IMR-90 (cell line): Measurements from ENCODE around the gene PCCA. TPM values are rescaled to one million over a fixed set of nuclear protein-coding genes. Genes with fewer than 3 reads are reported as not detected.
A peak's percentile ranks its signal among the peaks of the same experiment; 100 is the strongest.

Experiments
- ATAC-seq: fragments of 200-7000 bp; cut with Tn5 transposase; 2 replicates; pipeline ENCODE4 v1.9.1; 2020; ENCODE audit warnings: low read depth, mild to moderate bottlenecking, moderate library complexity
- BruUV-seq: library from RNA; stranded (reverse); fragments of 400-500 nt; replicated peaks from 2 replicates; lab custom pipeline; 2021; lab: Mats Ljungman, UMichigan
- CTCF ChIA-PET: fragments of 300-600 bp; formaldehyde crosslinking; extraction: SDS; loops from one replicate; lab custom pipeline; 2021; ENCODE audit warnings: antibody characterized with exemption; lab: Yijun Ruan, JAX
- POLR2A ChIA-PET: fragments of 300-600 bp; sonication (Branson Sonifier 250); formaldehyde crosslinking; loops from one replicate; lab custom pipeline; 2022; ENCODE audit warnings: antibody characterized with exemption; ENCODE audit not compliant: unreplicated experiment; lab: Charles Lee
- DNase-seq: peaks from one replicate; pipeline ENCODE4 v3.0.0; 2013
- H2AFZ ChIP-seq: replicated peaks from 2 replicates; pipeline ENCODE3; 2013; ENCODE audit warnings: low read length, mild to moderate bottlenecking; ENCODE audit not compliant: poor library complexity
- H2AK5ac ChIP-seq: 2 replicates; pipeline ENCODE4 v1.6.1; 2013; ENCODE audit warnings: low read depth, low read length, inconsistent platforms
- H2AK9ac ChIP-seq: replicated peaks from 2 replicates; pipeline ENCODE3; 2013; ENCODE audit warnings: mild to moderate bottlenecking, low read depth, low read length, moderate library complexity; ENCODE audit not compliant: poor library complexity
- H2BK120ac ChIP-seq: 2 replicates; pipeline ENCODE4 v1.6.1; 2013; ENCODE audit warnings: low read depth, low read length, inconsistent platforms
- H2BK15ac ChIP-seq: 3 replicates; pipeline ENCODE4 v1.6.1; 2013; ENCODE audit warnings: low read depth, low read length, inconsistent platforms
- H2BK20ac ChIP-seq: 2 replicates; pipeline ENCODE4 v1.6.1; 2013; ENCODE audit warnings: low read depth, mild to moderate bottlenecking, inconsistent platforms, low read length, moderate library complexity
- H2BK5ac ChIP-seq: 2 replicates; pipeline ENCODE4 v1.6.1; 2013; ENCODE audit warnings: mild to moderate bottlenecking, low read depth, low read length, inconsistent platforms; ENCODE audit not compliant: poor library complexity, severe bottlenecking
- H3K14ac ChIP-seq: replicated peaks from 2 replicates; pipeline ENCODE4 v1.6.1; 2013; ENCODE audit warnings: low read depth, low read length, inconsistent platforms
- H3K18ac ChIP-seq: 2 replicates; pipeline ENCODE4 v1.6.1; 2013; ENCODE audit warnings: low read depth, low read length, control low read depth
- H3K23ac ChIP-seq: 2 replicates; pipeline ENCODE4 v1.6.1; 2013; ENCODE audit warnings: low read depth, low read length, inconsistent platforms
- H3K27ac ChIP-seq: 2 replicates; pipeline ENCODE4 v1.5.1; 2013; ENCODE audit warnings: mild to moderate bottlenecking, control low read depth, low read length; ENCODE audit not compliant: insufficient read depth
- H3K27me3 ChIP-seq: 2 replicates; pipeline ENCODE4 v1.6.1; 2013; ENCODE audit warnings: low read length; ENCODE audit not compliant: control insufficient read depth, insufficient read depth
- H3K36me3 ChIP-seq: 2 replicates; pipeline ENCODE4 v1.6.1; 2013; ENCODE audit warnings: low read length, mixed read lengths; ENCODE audit not compliant: control insufficient read depth, insufficient read depth
- H3K4ac ChIP-seq: 2 replicates; pipeline ENCODE4 v1.6.1; 2013; ENCODE audit warnings: low read depth, low read length, inconsistent platforms
- H3K4me1 ChIP-seq: 2 replicates; pipeline ENCODE4 v1.6.1; 2013; ENCODE audit warnings: low read length, mixed read lengths; ENCODE audit not compliant: control insufficient read depth, insufficient read depth
- H3K4me2 ChIP-seq: 2 replicates; pipeline ENCODE4 v1.6.1; 2013; ENCODE audit warnings: low read depth, mild to moderate bottlenecking, control low read depth, low read length, moderate library complexity
- H3K4me3 ChIP-seq: 2 replicates; pipeline ENCODE4 v1.5.1; 2013; ENCODE audit warnings: low read depth, mild to moderate bottlenecking, control low read depth, low read length, moderate library complexity; ENCODE audit not compliant: insufficient read depth
- H3K56ac ChIP-seq: 2 replicates; pipeline ENCODE4 v1.6.1; 2013; ENCODE audit warnings: low read length, inconsistent platforms; ENCODE audit not compliant: insufficient read depth; ENCODE audit errors: extremely low read depth
- H3K79me1 ChIP-seq, 2 experiments: 2 replicates each; pipeline ENCODE4 v1.6.1; 2013; ENCODE audit warnings: low read length in 2 of 2, inconsistent platforms in 1 of 2, low read depth in 1 of 2
- H3K9ac ChIP-seq: 2 replicates; pipeline ENCODE4 v1.6.1; 2013; ENCODE audit warnings: low read depth, low read length, control low read depth
- H3K9me1 ChIP-seq: 2 replicates; pipeline ENCODE4 v1.6.1; 2013; ENCODE audit warnings: low read length, inconsistent platforms; ENCODE audit not compliant: insufficient read depth
- H3K9me3 ChIP-seq: 2 replicates; pipeline ENCODE4 v1.6.1; 2013; ENCODE audit warnings: low read length; ENCODE audit not compliant: control insufficient read depth, insufficient read depth
- H4K20me1 ChIP-seq: 2 replicates; pipeline ENCODE4 v1.6.1; 2013; ENCODE audit warnings: low read length, inconsistent platforms; ENCODE audit not compliant: insufficient read depth
- H4K5ac ChIP-seq: 2 replicates; pipeline ENCODE4 v1.6.1; 2013; ENCODE audit warnings: mild to moderate bottlenecking, low read depth, low read length, control low read depth
- H4K8ac ChIP-seq, 2 experiments: 2 replicates each; pipeline ENCODE4 v1.6.1; 2013; ENCODE audit warnings: low read depth in 2 of 2, low read length in 2 of 2, control low read depth in 1 of 2, inconsistent platforms in 1 of 2
- H4K91ac ChIP-seq: 2 replicates; pipeline ENCODE4 v1.6.1; 2013; ENCODE audit warnings: low read depth, low read length, inconsistent platforms; ENCODE audit not compliant: insufficient read depth
- CEBPB ChIP-seq: IDR thresholded peaks from 2 replicates; pipeline ENCODE4 v1.6.1; 2012; ENCODE audit warnings: low read depth, low read length, improper control_type of control experiment
- CHD1 ChIP-seq: IDR thresholded peaks from 2 replicates; pipeline ENCODE4 v1.6.1; 2012; ENCODE audit warnings: low read depth, low read length, improper control_type of control experiment
- FOS ChIP-seq: fragments of 150-350 bp; IDR thresholded peaks from 2 replicates; pipeline ENCODE4 v1.6.1; 2016; ENCODE audit warnings: low read depth, low read length
- MAFK ChIP-seq: IDR thresholded peaks from 2 replicates; pipeline ENCODE4 v1.6.1; 2012; ENCODE audit warnings: low read depth, low read length, improper control_type of control experiment
- MXI1 ChIP-seq: IDR thresholded peaks from 2 replicates; pipeline ENCODE4 v1.6.1; 2012; ENCODE audit warnings: low read depth, mild to moderate bottlenecking, low read length, moderate library complexity, borderline replicate concordance
- RAD21 ChIP-seq: IDR thresholded peaks from 2 replicates; pipeline ENCODE4 v1.6.1; 2012; ENCODE audit warnings: low read length, improper control_type of control experiment
- RCOR1 ChIP-seq: IDR thresholded peaks from 2 replicates; pipeline ENCODE4 v1.6.1; 2012; ENCODE audit warnings: mild to moderate bottlenecking, low read length, improper control_type of control experiment; ENCODE audit not compliant: insufficient replicate concordance
- RFX5 ChIP-seq: IDR thresholded peaks from 2 replicates; pipeline ENCODE4 v1.8.0; 2012; ENCODE audit warnings: low read depth, mild to moderate bottlenecking, low read length, moderate library complexity
- SMC3 ChIP-seq: fragments of 150-350 bp; IDR thresholded peaks from 2 replicates; pipeline ENCODE4 v1.6.1; 2016; ENCODE audit warnings: low read depth, mild to moderate bottlenecking, antibody characterized with exemption, low read length, moderate library complexity
- WGBS, 2 experiments: methylation state at CpG; one replicate each; pipeline versions ENCODE4 v1.1.5 to v1.1.7; 2013; ENCODE audit warnings: missing lambda C conversion rate in 2 of 2; ENCODE audit not compliant: insufficient read length in 1 of 2; ENCODE audit errors: extremely low coverage in 2 of 2; 5-methylcytosine and 5-hydroxymethylcytosine counted together
- dilution Hi-C: fragments of 300-500 bp; cut with HindIII; formaldehyde crosslinking; loops from one replicate; pipeline ENCODE4 v1.14.3; 2018; ENCODE audit warnings: low sequenced_read_pairs; ENCODE audit not compliant: unreplicated experiment
- in situ Hi-C: fragments of 300-500 bp; cut with MboI; formaldehyde crosslinking; loops from 3 replicates; pipeline ENCODE4 v1.14.3; 2019; ENCODE audit warnings: low sequenced_read_pairs, inconsistent platforms, mixed read lengths
- intact Hi-C: fragments of 100-400 bp; cut with micrococcal nuclease; formaldehyde crosslinking; loops from 2 replicates; pipeline ENCODE4 v1.10.0; 2022
- polyA plus RNA-seq, 3 experiments: library from polyadenylated mRNA; depleted of rRNA; stranded (reverse); fragments of >200 nt; gene quantifications; 2 replicates each; pipeline ENCODE4 v1.2.3, GENCODE V29; 2012; ENCODE audit warnings: low replicate concordance in 1 of 3
- total RNA-seq: library from RNA; depleted of rRNA; stranded (reverse); fragments of >200 nt; gene quantifications from 2 replicates; pipeline ENCODE4 v1.2.3, GENCODE V29; 2012

PCCA gene
- total and polyA plus RNA-seq, 2 of the 4 experiments (the other 2 are of a cell fraction) = 7.6 to 24.0 TPM

- Histone ChIP-seq H3K56ac (no peak overlapping the region), H3K4ac (no peak overlapping the region), H3K4me2 (no peak overlapping the region), H2AK5ac (no peak overlapping the region), H3K9ac (no peak overlapping the region), H3K36me3 (peaks cover 8% of the 10 kb centered on the region; the same call in 1 of the 2 replicates), H3K79me1 (peaks cover 0 to 6% of the 10 kb centered on the region in 2 experiments; a peak in 1 of 4 replicates), H3K18ac (no peak overlapping the region), H4K20me1 (peaks cover 2% of the 10 kb centered on the region; the same call in 1 of the 2 replicates), H4K91ac (no peak overlapping the region), H4K5ac (no peak overlapping the region), H3K9me3 (no peaks in the 10 kb centered on the region), H3K23ac (no peak overlapping the region), H2AFZ (no peak overlapping the region), H3K4me1 (peaks cover 1% of the 10 kb centered on the region; the same call in 1 of the 2 replicates), H3K4me3 (no peak overlapping the region), H2BK120ac (no peak overlapping the region), H2AK9ac (no peak overlapping the region), H2BK15ac (no peak overlapping the region), H3K14ac (peak overlapping the region; percentile 58), H2BK5ac (no peak overlapping the region), H3K27me3 (no peaks in the 10 kb centered on the region), H3K9me1 (peaks cover 8% of the 10 kb centered on the region; the same call in 1 of the 2 replicates), H4K8ac (0 out of 4 replicates have a peak overlapping the region, but pooled peaks of 1 of the 2 experiments have one; percentile 4), H3K27ac (no peak overlapping the region), H2BK20ac (no peak overlapping the region)
- in situ Hi-C loops = no loop called here
- no TSS peak for BruUV-seq
- ATAC-seq = peak; percentile 70
- no CpG with 5 or more reads among the region's 2 CpGs for WGBS, 2 experiments
- intact Hi-C loops = no loop called here
- TF ChIP-seq CHD1 (no peak), FOS (no peak), CEBPB (no peak), MXI1 (no peak), MAFK (no peak), RAD21 (no peak), RCOR1 (no peak), SMC3 (no peak), RFX5 (no peak)
- ChIA-PET CTCF (no interaction called here), POLR2A (no interaction called here)
- DNase-seq = peak; percentile 82
- dilution Hi-C loops = no loop called here
These were observed 180.9 kb downstream of the PCCA start for GRCh38 chr13:100269837-100270236.
